Chondrocyte (in vitro differentiated cells): ENCODE measurements around the gene FILIP1L. TPM values are rescaled to one million over a fixed set of nuclear protein-coding genes. Genes with fewer than 3 reads are reported as not detected.

ENCODE experiments used
- DNase-seq: peaks from one replicate; pipeline ENCODE4 v3.0.0; 2021; ENCODE audit warnings: mixed read lengths, low spot score
- H3K27ac Mint-ChIP-seq: one replicate; pipeline ENCODE4 v1.8.0; 2021; ENCODE audit warnings: mild to moderate bottlenecking, moderate library complexity, mixed read lengths; ENCODE audit not compliant: unreplicated experiment
- H3K27me3 Mint-ChIP-seq: 2 replicates; pipeline ENCODE4 v1.8.0; 2021; ENCODE audit warnings: low read depth, mixed read lengths
- H3K36me3 Mint-ChIP-seq: 2 replicates; pipeline ENCODE4 v1.8.0; 2021; ENCODE audit warnings: low read depth, mixed read lengths
- H3K4me1 Mint-ChIP-seq: 2 replicates; pipeline ENCODE4 v1.8.0; 2021; ENCODE audit warnings: low read depth, mild to moderate bottlenecking, mixed read lengths
- H3K4me3 Mint-ChIP-seq: one replicate; pipeline ENCODE4 v1.8.0; 2021; ENCODE audit warnings: mild to moderate bottlenecking, moderate library complexity, mixed read lengths; ENCODE audit not compliant: unreplicated experiment
- H3K9me3 Mint-ChIP-seq: 2 replicates; pipeline ENCODE4 v1.8.0; 2021; ENCODE audit warnings: low read depth, mixed read lengths
- CTCF ChIP-seq: fragments of 200-600 bp; sonication (generic); IDR thresholded peaks from 2 replicates; pipeline ENCODE4 v1.5.0; 2021; ENCODE audit warnings: antibody characterized with exemption, mild to moderate bottlenecking, moderate library complexity
- total RNA-seq: library from RNA; stranded (reverse); gene quantifications from 3 replicates; pipeline ENCODE4 v1.2.1, GENCODE V29; 2021

The FILIP1L gene
- total RNA-seq, 1 donor from 2014 or later: 122 TPM

DNA sequence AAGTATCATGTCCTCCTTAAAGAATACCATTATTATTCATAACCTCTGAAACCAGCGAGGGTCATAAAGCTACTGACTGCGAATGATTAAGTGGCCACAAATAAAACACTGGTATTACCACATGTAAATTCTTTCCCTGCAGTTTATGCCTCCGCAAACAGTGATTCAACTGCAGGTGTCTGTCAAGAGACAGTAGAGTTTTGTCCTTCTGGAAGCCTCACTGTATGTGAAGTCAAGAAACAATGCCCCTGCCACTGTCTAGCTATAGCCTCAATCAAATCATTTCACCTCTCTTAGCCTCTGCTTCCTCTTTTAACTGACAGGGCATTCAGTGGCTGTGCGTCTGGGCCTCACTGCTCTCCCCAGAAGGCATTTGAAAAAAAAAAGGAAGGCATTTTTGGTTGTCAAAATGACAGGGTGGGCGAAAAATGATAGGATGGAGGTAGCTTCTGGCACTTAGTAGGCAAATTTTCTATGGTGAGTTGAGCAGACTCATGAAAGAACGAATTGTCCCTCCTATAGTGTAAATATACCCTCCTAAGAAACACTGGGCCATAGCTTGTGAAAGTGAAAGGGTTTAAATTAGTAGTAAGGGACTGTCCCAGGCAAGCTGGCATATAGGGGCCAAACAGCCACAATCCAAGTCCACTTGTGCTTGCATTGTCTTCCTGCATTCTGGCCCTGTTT, 66.7 kb downstream of the FILIP1L start:
- H3K4me1 Mint-ChIP-seq: peaks cover 55% of the 10 kb centered on the region
- DNase-seq: no peak
- peak overlapping the region; percentile 82 for H3K27ac Mint-ChIP-seq
- no peaks in the 10 kb centered on the region for H3K36me3 Mint-ChIP-seq
- peak; percentile 10 for TF ChIP-seq CTCF
- no peaks in the 10 kb centered on the region for H3K9me3 Mint-ChIP-seq
- no peaks in the 10 kb centered on the region for H3K27me3 Mint-ChIP-seq
- H3K4me3 Mint-ChIP-seq: no peak overlapping the region

DNA sequence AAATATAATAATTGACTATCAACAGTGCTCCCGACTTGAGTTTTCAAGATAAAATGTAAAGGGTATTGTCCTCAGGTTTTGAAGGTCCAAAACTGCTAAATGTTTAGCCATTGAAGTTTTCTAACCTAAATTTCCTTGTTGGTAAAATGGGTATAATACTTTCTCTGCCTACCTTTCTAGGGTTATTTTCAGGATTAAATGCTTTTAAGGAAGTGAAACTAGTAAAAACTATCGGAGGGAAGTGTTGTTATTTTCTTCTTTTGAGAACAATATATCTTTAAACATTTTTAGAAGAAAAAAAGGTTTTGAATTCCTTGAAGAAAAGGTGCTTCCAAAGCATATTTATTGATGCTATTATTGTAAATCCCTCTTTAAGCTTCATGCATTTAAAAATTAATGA, 67.3 kb downstream of the FILIP1L start:
- no peak for DNase-seq
- H3K27me3 Mint-ChIP-seq: no peaks in the 10 kb centered on the region

GRCh38 chr3:100045696-100046095, 68.6 kb downstream of the FILIP1L start:
- no peak for TF ChIP-seq CTCF
- H3K27ac Mint-ChIP-seq: peak overlapping the region; percentile 84
- H3K36me3 Mint-ChIP-seq: no peaks in the 10 kb centered on the region
- H3K4me1 Mint-ChIP-seq: peaks cover 74% of the 10 kb centered on the region
- no peak for DNase-seq
- H3K27me3 Mint-ChIP-seq: no peaks in the 10 kb centered on the region
- H3K9me3 Mint-ChIP-seq: no peaks in the 10 kb centered on the region
- no peak overlapping the region for H3K4me3 Mint-ChIP-seq

More for the DNA sequence above, 67.3 kb downstream of the FILIP1L start:
- Mint-ChIP-seq H3K4me3 (no peak overlapping the region), H3K9me3 (no peaks in the 10 kb centered on the region), H3K36me3 (no peaks in the 10 kb centered on the region), H3K27ac (peak overlapping the region; percentile 82), H3K4me1 (peaks cover 61% of the 10 kb centered on the region)
- TF ChIP-seq CTCF: no peak

GRCh38 chr3:100044369-100044768, 69.9 kb downstream of the FILIP1L start:
- Mint-ChIP-seq H3K9me3 (no peaks in the 10 kb centered on the region), H3K36me3 (no peaks in the 10 kb centered on the region), H3K27me3 (no peaks in the 10 kb centered on the region), H3K27ac (peak overlapping the region; percentile 62), H3K4me1 (peaks cover 87% of the 10 kb centered on the region), H3K4me3 (no peak overlapping the region)
- DNase-seq: no peak
- TF ChIP-seq CTCF: no peak

- peak overlapping the region; percentile 84 for H3K27ac Mint-ChIP-seq
- H3K27me3 Mint-ChIP-seq: no peaks in the 10 kb centered on the region
- H3K36me3 Mint-ChIP-seq: no peaks in the 10 kb centered on the region
- no peak overlapping the region for H3K4me3 Mint-ChIP-seq
- H3K9me3 Mint-ChIP-seq: no peaks in the 10 kb centered on the region
- TF ChIP-seq CTCF: no peak
- DNase-seq: no peak
- H3K4me1 Mint-ChIP-seq: peaks cover 91% of the 10 kb centered on the region
These were observed 71.0 kb downstream of the FILIP1L start for GRCh38 chr3:100043271-100043670.
